ENCODE results near the gene SLC37A1. TPM values are rescaled to one million over a fixed set of nuclear protein-coding genes. Genes with fewer than 3 reads are reported as not detected.

The SLC37A1 gene
- total RNA-seq, 1 experiment from 2014 or later = 37.7 TPM

DNA sequence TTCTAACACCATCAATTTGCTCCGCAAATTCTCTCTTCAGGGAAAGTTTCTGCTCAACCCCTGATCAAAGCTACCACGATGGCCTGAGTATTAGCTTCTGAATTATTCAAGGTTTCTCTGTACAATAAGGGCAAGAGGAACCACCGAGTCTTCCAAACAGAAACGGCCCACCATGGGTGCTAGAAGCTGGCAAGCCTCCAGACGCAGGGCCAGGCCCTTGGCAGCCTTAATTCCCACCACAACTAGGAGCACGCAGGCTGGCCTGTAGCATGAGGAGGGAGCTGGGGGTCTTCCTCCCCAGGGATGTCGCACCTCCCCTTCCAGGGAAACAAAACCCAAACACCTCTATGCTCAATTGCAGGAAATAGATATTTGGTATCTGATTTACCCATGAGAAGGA, 28.7 kb upstream of the SLC37A1 start:
- Histone ChIP-seq H4K5ac (ENCODE audit: insufficient read length, low read depth, low read length) (no peak overlapping the region), H4K8ac (replicated peaks; ENCODE audit: insufficient read length, low read depth, low read length) (no peak overlapping the region), H4K91ac (ENCODE audit: insufficient read length, low read depth, low read length) (no peak overlapping the region), H3K4me1 (ENCODE audit: insufficient read depth, low read length) (no peaks in the 10 kb centered on the region), H3K27ac (ENCODE audit: insufficient read length, low read depth, low read length) (no peak overlapping the region), H2BK120ac (ENCODE audit: low read depth, low read length, poor library complexity, severe bottlenecking) (no peak overlapping the region), H3K23ac (ENCODE audit: insufficient read length, low read depth, low read length) (no peak overlapping the region), H3K14ac (ENCODE audit: insufficient read depth, low read length) (no peak overlapping the region), H3K79me2 (ENCODE audit: insufficient read depth, low read length) (no peaks in the 10 kb centered on the region), H2BK15ac (ENCODE audit: low read depth, low read length) (no peak overlapping the region), H3K79me1 (ENCODE audit: insufficient read depth, low read depth, low read length, poor library complexity, severe bottlenecking) (no peaks in the 10 kb centered on the region), H2AK5ac (ENCODE audit: insufficient read length, low read length) (no peak overlapping the region), H2BK20ac (ENCODE audit: low read depth, low read length, poor library complexity, severe bottlenecking) (no peak overlapping the region), H2BK12ac (ENCODE audit: insufficient read length, low read depth, low read length) (no peak overlapping the region), H3K23me2 (ENCODE audit: insufficient read length, low read depth, low read length, poor library complexity, severe bottlenecking) (no peaks in the 10 kb centered on the region), H4K20me1 (ENCODE audit: control insufficient read depth, insufficient read depth, insufficient read length) (no peaks in the 10 kb centered on the region), H3K56ac (ENCODE audit: insufficient read length, low read depth, low read length) (no peak overlapping the region), H2BK5ac (ENCODE audit: insufficient read length, low read length) (no peak overlapping the region), H3K9me3 (ENCODE audit: control insufficient read depth, low read depth, low read length) (no peaks in the 10 kb centered on the region), H3K4ac (ENCODE audit: low read depth, low read length) (no peak overlapping the region), H3T11ph (ENCODE audit: low read length) (no peak overlapping the region), H3K9ac (ENCODE audit: extremely low read depth, insufficient read length, low read length) (no peak overlapping the region), H3K18ac (ENCODE audit: insufficient read length, low read depth, low read length) (no peak overlapping the region), H2AFZ (ENCODE audit: low read length) (no peak overlapping the region), H3K4me2 (ENCODE audit: insufficient read depth, insufficient read length, low read length) (no peak overlapping the region), H3K27me3 (ENCODE audit: insufficient read depth, low read length) (no peaks in the 10 kb centered on the region)
- no peaks in the 10 kb centered on the region for H3K9me3 Mint-ChIP-seq
- WGBS (ENCODE audit: extremely low coverage, insufficient read length, low lambda C conversion rate) = no CpG with 5 or more reads among the region's 7 CpGs
- no peaks in the 10 kb centered on the region for H3K36me3 Mint-ChIP-seq (ENCODE audit: insufficient read depth in 1 of 3, low read depth in 3 of 3)
- no peak overlapping the region for H3K27ac Mint-ChIP-seq
- DNase-seq = no peak
- H3K27me3 Mint-ChIP-seq (ENCODE audit: low read depth) = peaks cover 21% of the 10 kb centered on the region
- TF ChIP-seq, protein P1, sequence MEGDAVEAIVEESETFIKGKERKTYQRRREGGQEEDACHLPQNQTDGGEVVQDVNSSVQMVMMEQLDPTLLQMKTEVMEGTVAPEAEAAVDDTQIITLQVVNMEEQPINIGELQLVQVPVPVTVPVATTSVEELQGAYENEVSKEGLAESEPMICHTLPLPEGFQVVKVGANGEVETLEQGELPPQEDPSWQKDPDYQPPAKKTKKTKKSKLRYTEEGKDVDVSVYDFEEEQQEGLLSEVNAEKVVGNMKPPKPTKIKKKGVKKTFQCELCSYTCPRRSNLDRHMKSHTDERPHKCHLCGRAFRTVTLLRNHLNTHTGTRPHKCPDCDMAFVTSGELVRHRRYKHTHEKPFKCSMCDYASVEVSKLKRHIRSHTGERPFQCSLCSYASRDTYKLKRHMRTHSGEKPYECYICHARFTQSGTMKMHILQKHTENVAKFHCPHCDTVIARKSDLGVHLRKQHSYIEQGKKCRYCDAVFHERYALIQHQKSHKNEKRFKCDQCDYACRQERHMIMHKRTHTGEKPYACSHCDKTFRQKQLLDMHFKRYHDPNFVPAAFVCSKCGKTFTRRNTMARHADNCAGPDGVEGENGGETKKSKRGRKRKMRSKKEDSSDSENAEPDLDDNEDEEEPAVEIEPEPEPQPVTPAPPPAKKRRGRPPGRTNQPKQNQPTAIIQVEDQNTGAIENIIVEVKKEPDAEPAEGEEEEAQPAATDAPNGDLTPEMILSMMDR (conservative IDR thresholded peaks at IDR 0.05) = no peak
- peaks cover under 1 to 1% of the 10 kb centered on the region in 2 experiments; a peak in 1 of 4 replicates for H3K4me1 Mint-ChIP-seq
- no peak overlapping the region for H3K4me3 Mint-ChIP-seq
